OCI-LY1 (cell line): ENCODE results near the gene POLR1B.

Experiments
- CTCF ChIP-seq: fragments of 200-600 bp; sonication (generic), shearing (Covaris generic); IDR thresholded peaks from 2 replicates; pipeline ENCODE4 v1.5.1; 2017; ENCODE audit warnings: mild to moderate bottlenecking, antibody characterized with exemption, low read length, moderate library complexity, mixed read lengths
- EZH2 ChIP-seq: fragments of 200-600 bp; sonication (generic), shearing (Covaris generic); IDR thresholded peaks from 2 replicates; pipeline ENCODE4 v1.8.0; 2017; ENCODE audit warnings: borderline replicate concordance, mixed run types, mild to moderate bottlenecking, antibody characterized with exemption, low read length, moderate library complexity, mixed read lengths

- TF ChIP-seq CTCF = 0 out of 2 replicates have a peak, but pooled peaks have one; percentile 8
- no peak for TF ChIP-seq EZH2
Observed at GRCh38 chr2:112493048-112493447, 49.2 kb upstream of the POLR1B start.
